DMS53 (cell line): ENCODE measurements around the gene UBXN2A.

Experiments
- DNase-seq: peaks from one replicate; lab custom pipeline; 2025; lab: John Stamatoyannopoulos, UW

UBXN2A gene

GRCh38 chr2:24045511-24046508, 105.5 kb downstream of the UBXN2A start:
- peak; percentile 4 for DNase-seq

GRCh38 chr2:24046599-24046929, 106.3 kb downstream of the UBXN2A start:
- DNase-seq, result no peak

GRCh38 chr2:24046930-24047702, 106.9 kb downstream of the UBXN2A start, which contains the start of gene WDCP:
TSS of gene WDCP (minus strand) at chr2:24047391. CDS start at chr2:24039494, 7,897 bp downstream.
- peak; percentile 98 for DNase-seq

- peak; percentile 77 for DNase-seq
These were observed 107.4 kb downstream of the UBXN2A start for GRCh38 chr2:24047703-24048033.

- peak; percentile 69 for DNase-seq
These were observed 108.7 kb downstream of the UBXN2A start for GRCh38 chr2:24048769-24049484.

GRCh38 chr2:24049485-24050021, 109.3 kb downstream of the UBXN2A start, which contains the start of gene FKBP1B:
TSS of gene FKBP1B (plus strand) at chr2:24049741. CDS start at chr2:24049850, 109 bp downstream.
- peak; percentile 70 for DNase-seq

GRCh38 chr2:24050041-24050979, 110.0 kb downstream of the UBXN2A start:
- peak; percentile 34 for DNase-seq

- DNase-seq, result no peak
These were observed 111.6 kb downstream of the UBXN2A start for GRCh38 chr2:24051833-24052232.

GRCh38 chr2:24052951-24053350, 112.7 kb downstream of the UBXN2A start:
- DNase-seq, result no peak
